HUES64 (cell line): Measurements from ENCODE around the gene SREBF1.
A peak's percentile ranks its signal among the peaks of the same experiment; 100 is the strongest.

Experiments
- H3K27ac ChIP-seq: 2 replicates; pipeline ENCODE4 v1.7.0; 2013; ENCODE audit warnings: low read depth, low read length, inconsistent platforms
- H3K27me3 ChIP-seq: 2 replicates; pipeline ENCODE4 v1.6.1; 2013; ENCODE audit warnings: mild to moderate bottlenecking, low read length; ENCODE audit not compliant: insufficient read depth
- H3K36me3 ChIP-seq: 2 replicates; pipeline ENCODE4 v1.6.1; 2013; ENCODE audit warnings: mild to moderate bottlenecking, low read length; ENCODE audit not compliant: insufficient read depth
- H3K4me1 ChIP-seq: 2 replicates; pipeline ENCODE4 v1.6.1; 2013; ENCODE audit warnings: mild to moderate bottlenecking, low read length, moderate library complexity; ENCODE audit not compliant: insufficient read depth
- H3K4me3 ChIP-seq: 2 replicates; pipeline ENCODE4 v1.5.1; 2013; ENCODE audit warnings: mild to moderate bottlenecking, low read length, moderate library complexity
- H3K9ac ChIP-seq: 2 replicates; pipeline ENCODE4 v1.6.1; 2013; ENCODE audit warnings: mild to moderate bottlenecking, low read depth, low read length
- H3K9me3 ChIP-seq: 2 replicates; pipeline ENCODE4 v1.6.1; 2013; ENCODE audit warnings: low read depth, low read length; ENCODE audit not compliant: insufficient read depth
- WGBS: fragments of 150-250, 120-280 bp; methylation state at CpG from one replicate; pipeline ENCODE4 v1.1.7; 2013; ENCODE audit warnings: missing lambda C conversion rate; 5-methylcytosine and 5-hydroxymethylcytosine counted together

SREBF1 gene

GRCh38 chr17:17837966-17838962 is 1.5 kb upstream of the SREBF1 start:
- Histone ChIP-seq H3K9me3 (no peaks in the 10 kb centered on the region), H3K27me3 (no peaks in the 10 kb centered on the region), H3K27ac (peak overlapping the region; percentile 73), H3K4me1 (peaks cover 42% of the 10 kb centered on the region), H3K4me3 (peak overlapping the region; percentile 8; the same call in 1 of the 2 replicates), H3K9ac (peak overlapping the region; percentile 97), H3K36me3 (0 out of 2 replicates have a peak, but pooled peaks cover 7% of the 10 kb centered on the region)
- WGBS: 64% methylated on average over 11 of the region's 11 CpGs

GRCh38 chr17:17837380-17837821 is 615 bp upstream of the SREBF1 start:
- H3K9ac ChIP-seq: peak overlapping the region; percentile 97
- peak overlapping the region; percentile 73 for H3K27ac ChIP-seq
- WGBS: 58% methylated on average over 3 of the region's 3 CpGs
- H3K27me3 ChIP-seq: no peaks in the 10 kb centered on the region
- no peaks in the 10 kb centered on the region for H3K9me3 ChIP-seq
- H3K36me3 ChIP-seq: 0 out of 2 replicates have a peak, but pooled peaks cover 7% of the 10 kb centered on the region
- H3K4me1 ChIP-seq: peaks cover 42% of the 10 kb centered on the region
- peak overlapping the region; percentile 79 for H3K4me3 ChIP-seq

- Histone ChIP-seq H3K4me3 (peak overlapping the region; percentile 79), H3K36me3 (peaks cover 17% of the 10 kb centered on the region; the same call in 1 of the 2 replicates), H3K9ac (peak overlapping the region; percentile 97), H3K27ac (peak overlapping the region; percentile 73), H3K27me3 (no peaks in the 10 kb centered on the region), H3K4me1 (peaks cover 38% of the 10 kb centered on the region), H3K9me3 (no peaks in the 10 kb centered on the region)
- under 1% methylated on average over 69 of the region's 69 CpGs for WGBS
Observed at GRCh38 chr17:17836250-17836817, 452 bp downstream of the SREBF1 start.

GRCh38 chr17:17835415-17836249 is 1.2 kb downstream of the SREBF1 start:
- H3K9ac ChIP-seq: peak overlapping the region; percentile 97
- H3K9me3 ChIP-seq: no peaks in the 10 kb centered on the region
- peaks cover 17% of the 10 kb centered on the region; the same call in 1 of the 2 replicates for H3K36me3 ChIP-seq
- no peaks in the 10 kb centered on the region for H3K27me3 ChIP-seq
- H3K27ac ChIP-seq: no peak overlapping the region
- 36% methylated on average over 25 of the region's 25 CpGs for WGBS
- peak overlapping the region; percentile 79 for H3K4me3 ChIP-seq
- H3K4me1 ChIP-seq: peaks cover 31% of the 10 kb centered on the region

GRCh38 chr17:17834974-17835373 is 1.8 kb downstream of the SREBF1 start:
- Histone ChIP-seq H3K4me3 (no peak overlapping the region; the same call in 1 of the 2 replicates), H3K9me3 (no peaks in the 10 kb centered on the region), H3K9ac (no peak overlapping the region), H3K4me1 (peaks cover 31% of the 10 kb centered on the region), H3K27ac (no peak overlapping the region), H3K27me3 (no peaks in the 10 kb centered on the region), H3K36me3 (peaks cover 17% of the 10 kb centered on the region; the same call in 1 of the 2 replicates)
- 94% methylated on average over 4 of the region's 4 CpGs for WGBS

- no peaks in the 10 kb centered on the region for H3K27me3 ChIP-seq
- peaks cover 17% of the 10 kb centered on the region; the same call in 1 of the 2 replicates for H3K36me3 ChIP-seq
- H3K4me1 ChIP-seq: peaks cover 25% of the 10 kb centered on the region
- H3K4me3 ChIP-seq: no peak overlapping the region
- no peak overlapping the region for H3K9ac ChIP-seq
- no peaks in the 10 kb centered on the region for H3K9me3 ChIP-seq
- 96% methylated on average over 7 of the region's 8 CpGs for WGBS
- H3K27ac ChIP-seq: no peak overlapping the region
Observed at GRCh38 chr17:17833658-17834357, 3.0 kb downstream of the SREBF1 start.

- Histone ChIP-seq H3K27ac (no peak overlapping the region), H3K4me3 (no peak overlapping the region), H3K27me3 (no peaks in the 10 kb centered on the region), H3K4me1 (peaks cover 9% of the 10 kb centered on the region), H3K9ac (no peak overlapping the region), H3K9me3 (no peaks in the 10 kb centered on the region), H3K36me3 (peaks cover 17% of the 10 kb centered on the region; the same call in 1 of the 2 replicates)
- 95% methylated on average over 2 of the region's 2 CpGs for WGBS
Observed at GRCh38 chr17:17832032-17832363, 4.8 kb downstream of the SREBF1 start.

- H3K27ac ChIP-seq: no peak overlapping the region
- H3K4me1 ChIP-seq: peaks cover 8% of the 10 kb centered on the region; the same call in 1 of the 2 replicates
- H3K27me3 ChIP-seq: no peaks in the 10 kb centered on the region
- 93% methylated on average over 12 of the region's 12 CpGs for WGBS
- peaks cover 17% of the 10 kb centered on the region; the same call in 1 of the 2 replicates for H3K36me3 ChIP-seq
- no peak overlapping the region for H3K9ac ChIP-seq
- no peak overlapping the region for H3K4me3 ChIP-seq
- no peaks in the 10 kb centered on the region for H3K9me3 ChIP-seq
Observed at GRCh38 chr17:17831208-17832031, 5.4 kb downstream of the SREBF1 start.

GRCh38 chr17:17830740-17831207 is 6.0 kb downstream of the SREBF1 start:
- H3K9ac ChIP-seq: no peak overlapping the region
- H3K4me3 ChIP-seq: no peak overlapping the region

More at GRCh38 chr17:17830740-17831207, 6.0 kb downstream of the SREBF1 start:
- Histone ChIP-seq H3K9me3 (no peaks in the 10 kb centered on the region), H3K27ac (no peak overlapping the region), H3K4me1 (peaks cover 9% of the 10 kb centered on the region; the same call in 1 of the 2 replicates), H3K36me3 (peaks cover 17% of the 10 kb centered on the region; the same call in 1 of the 2 replicates), H3K27me3 (no peaks in the 10 kb centered on the region)
- whole genome bisulfite sequencing: 85% methylated on average over 6 of the region's 6 CpGs
